Epithelial cell of esophagus (primary cell): ENCODE results near the gene PPP6R3.

ENCODE experiments used
- DNase-seq: peaks from one replicate; pipeline ENCODE4 v3.0.0; 2010; ENCODE audit warnings: low read depth
- H3K4me3 ChIP-seq: 2 replicates; pipeline ENCODE4 v1.5.1; 2011; ENCODE audit warnings: mild to moderate bottlenecking, low read length, control low read depth
- CTCF ChIP-seq: IDR thresholded peaks from 2 replicates; pipeline ENCODE4 v1.5.1; 2011; ENCODE audit warnings: low read depth, mild to moderate bottlenecking, low read length, control low read depth, inconsistent platforms; ENCODE audit not compliant: insufficient read depth; ENCODE audit errors: missing control alignments

The PPP6R3 gene

GRCh38 chr11:68551777-68552176 lies 91.2 kb downstream of the PPP6R3 start:
- no peak for DNase-seq
- no peak overlapping the region for H3K4me3 ChIP-seq
- no peak for TF ChIP-seq CTCF

- DNase-seq: no peak
- no peak overlapping the region for H3K4me3 ChIP-seq
- no peak for TF ChIP-seq CTCF
Observed at GRCh38 chr11:68552542-68552941, 92.0 kb downstream of the PPP6R3 start.

- no peak for DNase-seq
- no peak overlapping the region for H3K4me3 ChIP-seq
- TF ChIP-seq CTCF: no peak
Observed at GRCh38 chr11:68560216-68560615, 99.7 kb downstream of the PPP6R3 start.

- DNase-seq: no peak
- no peak overlapping the region for H3K4me3 ChIP-seq
- no peak for TF ChIP-seq CTCF
Observed at GRCh38 chr11:68563454-68563853, 102.9 kb downstream of the PPP6R3 start.

- no peak overlapping the region for H3K4me3 ChIP-seq
- DNase-seq: no peak
- no peak for TF ChIP-seq CTCF
Observed at GRCh38 chr11:68564261-68564660, 103.7 kb downstream of the PPP6R3 start.

GRCh38 chr11:68565768-68566167 lies 105.2 kb downstream of the PPP6R3 start:
- no peak for TF ChIP-seq CTCF
- DNase-seq: no peak
- no peak overlapping the region for H3K4me3 ChIP-seq

- no peak for DNase-seq
- TF ChIP-seq CTCF: no peak
Observed at GRCh38 chr11:68567553-68567952, 107.0 kb downstream of the PPP6R3 start.

More at GRCh38 chr11:68567553-68567952, 107.0 kb downstream of the PPP6R3 start:
- H3K4me3 ChIP-seq: no peak overlapping the region
